Smooth muscle cell of trachea (primary cell): ENCODE data around the gene PTBP3. TPM values are rescaled to one million over a fixed set of nuclear protein-coding genes. Genes with fewer than 3 reads are reported as not detected.

ENCODE experiments used
- total RNA-seq: library from RNA; depleted of rRNA; stranded (reverse); fragments of >200 nt; gene quantifications from 2 replicates; pipeline ENCODE4 v1.2.1, GENCODE V29; 2014

Gene PTBP3
- total RNA-seq, result 13.6 and 16.3 TPM in 2 replicates

DNA sequence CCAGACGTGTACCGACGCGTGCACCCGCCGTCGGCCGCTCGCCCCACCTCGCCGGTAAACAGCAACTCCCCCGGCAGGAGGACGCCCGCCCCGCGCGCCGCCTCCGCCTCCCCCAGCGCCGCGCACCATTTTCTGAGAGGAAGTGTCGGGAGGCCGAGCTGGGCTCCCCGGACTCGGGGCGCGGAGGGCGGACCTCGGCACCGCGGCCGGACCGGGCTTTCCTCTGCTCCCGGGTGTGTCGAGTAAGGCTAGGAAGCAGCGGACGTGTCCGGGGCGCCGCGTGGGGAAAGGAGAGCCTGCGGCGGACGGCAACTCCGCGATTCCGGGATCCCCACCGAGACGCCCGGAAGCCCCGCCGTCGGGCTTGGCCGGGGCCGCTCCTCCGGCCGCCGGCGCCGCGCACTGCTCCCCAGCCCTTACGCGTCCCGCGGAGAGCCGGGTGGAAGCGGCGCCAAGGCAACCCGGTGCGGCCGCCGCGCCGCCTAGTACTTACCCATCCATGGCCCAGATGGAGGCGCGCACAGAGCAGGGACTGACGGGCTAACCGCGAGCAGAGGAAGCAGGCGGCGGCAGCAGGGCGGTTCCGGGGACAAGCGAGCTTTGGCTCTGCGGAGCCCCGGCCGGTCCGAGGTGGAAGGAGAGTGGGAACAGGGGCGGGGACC lies at the start of gene PTBP3:
Gene PTBP3, minus strand, starts transcription at position 643 of the 662 bp plus-strand sequence. CDS start 35,754 bp downstream, outside the sequence.

DNA sequence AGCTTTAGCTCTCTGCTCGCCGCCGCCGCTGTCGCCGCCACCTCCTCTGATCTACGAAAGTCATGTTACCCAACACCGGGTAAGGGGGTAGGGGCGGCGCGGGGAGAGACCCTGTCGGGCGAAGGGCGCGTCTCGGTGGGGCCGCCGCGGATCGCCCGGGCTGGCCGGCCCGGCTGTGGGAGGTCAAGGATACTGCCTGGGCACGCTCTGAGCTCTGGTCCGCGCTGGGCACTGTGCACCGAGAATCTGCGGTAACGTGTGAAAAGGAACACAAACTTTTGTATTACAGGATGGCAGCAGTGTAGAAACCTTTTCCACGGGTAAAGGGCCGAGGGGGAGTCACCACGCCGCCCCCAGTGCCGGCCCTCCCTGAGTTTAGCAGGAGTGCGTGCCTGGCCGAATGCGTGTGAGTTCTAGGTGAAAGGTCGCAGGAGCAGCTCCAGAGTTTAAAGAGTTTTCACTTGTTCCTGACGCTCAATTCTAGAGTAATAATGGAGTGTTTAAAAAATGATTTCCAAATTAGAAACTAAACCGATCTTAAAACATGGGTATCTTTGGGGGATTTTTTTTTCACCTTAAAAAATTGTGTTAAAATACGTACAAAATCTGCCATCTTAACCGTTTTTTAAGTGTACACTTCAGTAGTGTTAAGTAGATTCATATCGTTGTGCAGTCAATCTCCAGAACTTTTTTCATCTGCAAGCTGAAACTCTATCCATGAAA lies 46.8 kb upstream of the PTBP3 start, which contains the start of gene HSDL2:
Gene HSDL2, plus strand, starts transcription at position 7 of the 723 bp plus-strand sequence. Its CDS starts 56 bp downstream, at position 63.

GRCh38 chr9:112174965-112175795 lies 158.2 kb downstream of the PTBP3 start, which contains the start of gene SUSD1:
TSS of gene SUSD1 (minus strand) at chr9:112175297. CDS start at chr9:112175235, 62 bp downstream.

Other genes with a start within 250 kb of the PTBP3 start
- 18.8 and 29.8 TPM in 2 replicates for gene SUSD1, start 158.3 kb downstream of the PTBP3 start, total RNA-seq
- gene HSDL2, start 46.5 kb upstream of the PTBP3 start, total RNA-seq, result 57.0 and 60.7 TPM in 2 replicates
- 1.3 and 1.5 TPM in 2 replicates for gene KIAA1958, start 153.2 kb upstream of the PTBP3 start, total RNA-seq